Measurements from ENCODE around the gene MON1A.

DNA sequence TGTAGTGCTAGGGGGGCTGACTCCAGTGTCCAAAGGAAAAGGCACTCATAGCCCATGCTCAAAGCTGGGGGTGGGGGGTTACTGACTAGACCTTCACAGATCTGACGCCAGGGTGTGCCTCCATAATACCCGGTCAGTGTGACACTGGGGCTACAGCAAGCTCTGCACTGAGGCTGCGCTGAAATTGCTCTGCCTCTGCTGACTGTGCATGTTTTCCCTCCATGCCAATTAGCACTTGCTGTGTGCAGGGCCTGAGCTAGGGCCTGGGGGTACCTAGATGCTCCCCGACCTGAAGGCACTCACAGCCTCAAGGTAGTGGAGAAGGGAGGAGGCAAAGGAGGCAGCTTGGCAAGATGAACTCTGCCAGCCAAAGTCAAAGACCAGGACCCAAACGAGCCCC lies 65.1 kb downstream of the MON1A start:
- TF ChIP-seq, protein P1, sequence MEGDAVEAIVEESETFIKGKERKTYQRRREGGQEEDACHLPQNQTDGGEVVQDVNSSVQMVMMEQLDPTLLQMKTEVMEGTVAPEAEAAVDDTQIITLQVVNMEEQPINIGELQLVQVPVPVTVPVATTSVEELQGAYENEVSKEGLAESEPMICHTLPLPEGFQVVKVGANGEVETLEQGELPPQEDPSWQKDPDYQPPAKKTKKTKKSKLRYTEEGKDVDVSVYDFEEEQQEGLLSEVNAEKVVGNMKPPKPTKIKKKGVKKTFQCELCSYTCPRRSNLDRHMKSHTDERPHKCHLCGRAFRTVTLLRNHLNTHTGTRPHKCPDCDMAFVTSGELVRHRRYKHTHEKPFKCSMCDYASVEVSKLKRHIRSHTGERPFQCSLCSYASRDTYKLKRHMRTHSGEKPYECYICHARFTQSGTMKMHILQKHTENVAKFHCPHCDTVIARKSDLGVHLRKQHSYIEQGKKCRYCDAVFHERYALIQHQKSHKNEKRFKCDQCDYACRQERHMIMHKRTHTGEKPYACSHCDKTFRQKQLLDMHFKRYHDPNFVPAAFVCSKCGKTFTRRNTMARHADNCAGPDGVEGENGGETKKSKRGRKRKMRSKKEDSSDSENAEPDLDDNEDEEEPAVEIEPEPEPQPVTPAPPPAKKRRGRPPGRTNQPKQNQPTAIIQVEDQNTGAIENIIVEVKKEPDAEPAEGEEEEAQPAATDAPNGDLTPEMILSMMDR (IDR thresholded peaks at IDR 0.05) = no peak
- no peak for TF ChIP-seq POLR2A (IDR thresholded peaks at IDR 0.05)
